Measurements from ENCODE around the gene PPIB.
A peak's percentile ranks its signal among the peaks of the same experiment; 100 is the strongest.

PPIB gene
- total RNA-seq, result 169 to 210 (median 194) reads per million in 3 donors

DNA sequence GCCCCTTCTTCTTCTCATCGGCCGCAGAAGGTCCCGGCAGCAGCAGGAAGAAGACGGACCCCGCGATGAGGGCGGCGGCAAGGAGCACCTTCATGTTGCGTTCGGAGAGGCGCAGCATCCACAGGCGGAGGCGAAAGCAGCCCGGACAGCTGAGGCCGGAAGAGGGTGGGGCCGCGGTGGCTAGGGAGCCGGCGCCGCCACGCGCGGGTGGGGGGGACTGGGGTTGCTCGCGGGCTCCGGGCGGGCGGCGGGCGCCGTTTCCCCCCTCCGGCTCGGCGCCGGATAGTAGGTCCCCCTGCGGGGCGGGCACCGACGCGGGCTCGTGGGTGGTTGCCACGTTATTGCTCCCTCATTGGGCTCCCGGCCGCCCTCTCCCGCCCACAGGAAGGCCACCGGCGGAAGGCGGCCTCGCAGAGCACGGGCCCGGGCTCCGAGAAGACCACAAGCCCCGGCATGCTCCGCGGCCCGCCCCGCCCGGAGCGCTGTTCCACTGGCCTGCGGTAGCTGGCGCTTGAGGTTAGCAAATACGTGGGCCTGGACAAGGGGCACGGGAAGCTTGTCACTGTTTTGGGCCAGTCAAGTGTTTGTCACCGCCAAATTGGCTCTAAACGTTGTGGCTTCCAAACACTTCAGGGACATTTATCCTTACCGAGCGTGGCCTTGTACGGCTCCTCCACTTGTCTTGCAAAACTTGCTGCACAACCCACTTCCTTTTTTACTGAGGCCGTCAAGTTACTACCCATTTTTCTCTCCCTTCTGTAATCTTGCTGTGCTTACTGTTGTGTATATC is at the start of gene PPIB:
TSS of gene PPIB (minus strand) at position 154 of the 790 bp plus-strand sequence. CDS start at position 118, 36 bp downstream.
- H3K27ac ChIP-seq (ENCODE audit: insufficient read depth, low read length, poor library complexity, severe bottlenecking), result peak within 1 kb of the TSS; percentile 93
- H3K27me3 ChIP-seq (replicated peaks; ENCODE audit: control insufficient read depth, insufficient read depth, low read length, poor library complexity, severe bottlenecking), result no peaks in the 10 kb centered on the region
- H3K4me1 ChIP-seq (ENCODE audit: control insufficient read depth, insufficient read depth, low read length, poor library complexity, severe bottlenecking), result peaks cover 20% of the 10 kb centered on the region
- H3K36me3 ChIP-seq (ENCODE audit: control insufficient read depth, insufficient read depth, low read length), result peaks cover 24% of the 10 kb centered on the region
- H3K4me3 ChIP-seq (ENCODE audit: insufficient read depth, low read depth, low read length, poor library complexity, severe bottlenecking), result peak within 1 kb of the TSS; percentile 90
- H3K9me3 ChIP-seq (ENCODE audit: control insufficient read depth, low read length), result no peaks in the 10 kb centered on the region
- peak; percentile 93 to 94 (median 94) for DNase-seq

- Histone ChIP-seq H3K27me3 (replicated peaks; ENCODE audit: control insufficient read depth, insufficient read depth, low read length, poor library complexity, severe bottlenecking) (no peaks in the 10 kb centered on the region), H3K27ac (ENCODE audit: insufficient read depth, low read length, poor library complexity, severe bottlenecking) (no peak overlapping the region), H3K36me3 (ENCODE audit: control insufficient read depth, insufficient read depth, low read length) (peaks cover 11% of the 10 kb centered on the region), H3K4me1 (ENCODE audit: control insufficient read depth, insufficient read depth, low read length, poor library complexity, severe bottlenecking) (no peaks in the 10 kb centered on the region), H3K9me3 (ENCODE audit: control insufficient read depth, low read length) (no peaks in the 10 kb centered on the region), H3K4me3 (ENCODE audit: insufficient read depth, low read depth, low read length, poor library complexity, severe bottlenecking) (no peak overlapping the region)
- DNase-seq, result no peak
Observed at GRCh38 chr15:64211696-64212095, 48.9 kb upstream of the PPIB start.

GRCh38 chr15:64210371-64210770 is 47.5 kb upstream of the PPIB start:
- DNase-seq, result no peak
- no peak overlapping the region for H3K27ac ChIP-seq (ENCODE audit: insufficient read depth, low read length, poor library complexity, severe bottlenecking)
- peaks cover 7% of the 10 kb centered on the region for H3K36me3 ChIP-seq (ENCODE audit: control insufficient read depth, insufficient read depth, low read length)

GRCh38 chr15:64209680-64210334 is 47.0 kb upstream of the PPIB start:
- Histone ChIP-seq H3K36me3 (ENCODE audit: control insufficient read depth, insufficient read depth, low read length) (peaks cover 8% of the 10 kb centered on the region), H3K4me3 (ENCODE audit: insufficient read depth, low read depth, low read length, poor library complexity, severe bottlenecking) (no peak overlapping the region), H3K4me1 (ENCODE audit: control insufficient read depth, insufficient read depth, low read length, poor library complexity, severe bottlenecking) (no peaks in the 10 kb centered on the region), H3K9me3 (ENCODE audit: control insufficient read depth, low read length) (no peaks in the 10 kb centered on the region), H3K27ac (ENCODE audit: insufficient read depth, low read length, poor library complexity, severe bottlenecking) (no peak overlapping the region), H3K27me3 (replicated peaks; ENCODE audit: control insufficient read depth, insufficient read depth, low read length, poor library complexity, severe bottlenecking) (no peaks in the 10 kb centered on the region)
- no peak for DNase-seq

More at GRCh38 chr15:64210371-64210770, 47.5 kb upstream of the PPIB start:
- Histone ChIP-seq H3K4me1 (ENCODE audit: control insufficient read depth, insufficient read depth, low read length, poor library complexity, severe bottlenecking) (no peaks in the 10 kb centered on the region), H3K4me3 (ENCODE audit: insufficient read depth, low read depth, low read length, poor library complexity, severe bottlenecking) (no peak overlapping the region), H3K27me3 (replicated peaks; ENCODE audit: control insufficient read depth, insufficient read depth, low read length, poor library complexity, severe bottlenecking) (no peaks in the 10 kb centered on the region), H3K9me3 (ENCODE audit: control insufficient read depth, low read length) (no peaks in the 10 kb centered on the region)

DNA sequence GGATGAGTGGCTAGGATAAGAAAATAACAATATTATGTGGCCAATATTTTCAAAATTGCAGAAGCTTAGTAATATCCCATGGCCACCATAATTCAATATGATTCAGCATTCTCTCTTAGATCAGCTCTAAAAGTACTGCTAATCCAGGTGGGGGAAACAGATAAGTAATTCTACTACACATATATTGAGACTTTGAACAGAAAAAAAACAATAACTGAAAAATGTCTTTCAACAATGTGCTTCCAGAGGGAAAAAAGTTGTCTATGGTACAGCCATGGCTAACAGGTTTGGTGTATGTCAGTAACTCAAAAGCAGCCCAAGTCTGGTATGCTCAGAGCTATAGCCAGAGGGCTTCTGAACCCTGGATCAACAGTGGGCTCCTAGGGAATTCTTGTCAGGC is 42.4 kb upstream of the PPIB start:
- Histone ChIP-seq H3K4me1 (ENCODE audit: control insufficient read depth, insufficient read depth, low read length, poor library complexity, severe bottlenecking) (no peaks in the 10 kb centered on the region), H3K9me3 (ENCODE audit: control insufficient read depth, low read length) (no peaks in the 10 kb centered on the region), H3K27ac (ENCODE audit: insufficient read depth, low read length, poor library complexity, severe bottlenecking) (no peak overlapping the region), H3K4me3 (ENCODE audit: insufficient read depth, low read depth, low read length, poor library complexity, severe bottlenecking) (no peak overlapping the region), H3K27me3 (replicated peaks; ENCODE audit: control insufficient read depth, insufficient read depth, low read length, poor library complexity, severe bottlenecking) (no peaks in the 10 kb centered on the region), H3K36me3 (ENCODE audit: control insufficient read depth, insufficient read depth, low read length) (peaks cover 23% of the 10 kb centered on the region)
- DNase-seq, result no peak

GRCh38 chr15:64197425-64197824 is 34.6 kb upstream of the PPIB start:
- Histone ChIP-seq H3K9me3 (ENCODE audit: control insufficient read depth, low read length) (no peaks in the 10 kb centered on the region), H3K4me3 (ENCODE audit: insufficient read depth, low read depth, low read length, poor library complexity, severe bottlenecking) (no peak overlapping the region), H3K4me1 (ENCODE audit: control insufficient read depth, insufficient read depth, low read length, poor library complexity, severe bottlenecking) (no peaks in the 10 kb centered on the region), H3K27ac (ENCODE audit: insufficient read depth, low read length, poor library complexity, severe bottlenecking) (no peak overlapping the region), H3K27me3 (replicated peaks; ENCODE audit: control insufficient read depth, insufficient read depth, low read length, poor library complexity, severe bottlenecking) (no peaks in the 10 kb centered on the region), H3K36me3 (ENCODE audit: control insufficient read depth, insufficient read depth, low read length) (peaks cover 8% of the 10 kb centered on the region)
- DNase-seq, result no peak

GRCh38 chr15:64193971-64194370 is 31.1 kb upstream of the PPIB start:
- Histone ChIP-seq H3K36me3 (ENCODE audit: control insufficient read depth, insufficient read depth, low read length) (peaks cover 4% of the 10 kb centered on the region), H3K27me3 (replicated peaks; ENCODE audit: control insufficient read depth, insufficient read depth, low read length, poor library complexity, severe bottlenecking) (no peaks in the 10 kb centered on the region), H3K27ac (ENCODE audit: insufficient read depth, low read length, poor library complexity, severe bottlenecking) (no peak overlapping the region), H3K4me3 (ENCODE audit: insufficient read depth, low read depth, low read length, poor library complexity, severe bottlenecking) (no peak overlapping the region), H3K9me3 (ENCODE audit: control insufficient read depth, low read length) (no peaks in the 10 kb centered on the region), H3K4me1 (ENCODE audit: control insufficient read depth, insufficient read depth, low read length, poor library complexity, severe bottlenecking) (no peaks in the 10 kb centered on the region)
- DNase-seq, result no peak

DNA sequence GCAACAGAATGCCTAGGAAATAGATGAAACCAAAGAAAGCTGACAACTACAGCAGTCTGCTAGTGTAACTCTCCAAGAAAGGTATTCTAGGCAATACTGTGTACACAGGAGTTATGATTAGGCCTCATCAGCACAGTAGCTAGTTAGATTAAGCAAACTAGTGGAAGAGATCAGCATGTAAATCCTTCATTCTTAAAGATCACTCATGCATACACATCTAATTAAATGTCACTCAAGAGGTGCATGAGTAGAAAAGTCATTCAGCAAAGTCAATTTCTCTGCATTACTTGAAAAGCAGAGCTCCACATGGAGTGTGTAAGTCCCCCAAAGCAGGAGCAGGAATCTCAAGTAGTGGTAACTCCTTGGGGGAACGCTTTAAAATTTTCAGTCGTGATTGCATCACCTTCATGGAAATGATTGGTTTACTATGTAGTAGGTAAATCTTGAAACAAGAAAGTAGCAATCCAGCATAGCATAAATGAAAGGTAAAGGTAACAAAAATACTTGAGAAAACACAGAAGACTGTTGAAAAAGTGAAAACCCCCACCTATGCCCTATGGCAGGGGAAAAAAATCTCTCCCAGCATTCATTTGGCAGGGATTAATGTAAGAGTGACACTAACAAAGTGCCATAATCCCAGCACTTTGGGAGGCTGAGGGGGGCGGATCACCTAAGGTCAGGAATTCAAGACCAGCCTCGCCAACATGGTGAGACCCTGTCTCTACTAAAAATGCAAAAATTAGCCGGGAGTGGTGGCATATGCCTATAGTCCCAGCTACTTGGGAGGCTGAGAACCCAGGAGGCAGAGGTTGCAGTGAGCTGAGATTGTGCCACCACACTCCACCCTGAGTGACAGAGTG is 29.4 kb upstream of the PPIB start:
- Histone ChIP-seq H3K27me3 (replicated peaks; ENCODE audit: control insufficient read depth, insufficient read depth, low read length, poor library complexity, severe bottlenecking) (no peaks in the 10 kb centered on the region), H3K9me3 (ENCODE audit: control insufficient read depth, low read length) (no peaks in the 10 kb centered on the region), H3K4me1 (ENCODE audit: control insufficient read depth, insufficient read depth, low read length, poor library complexity, severe bottlenecking) (no peaks in the 10 kb centered on the region), H3K27ac (ENCODE audit: insufficient read depth, low read length, poor library complexity, severe bottlenecking) (no peak overlapping the region), H3K36me3 (ENCODE audit: control insufficient read depth, insufficient read depth, low read length) (peaks cover 9% of the 10 kb centered on the region), H3K4me3 (ENCODE audit: insufficient read depth, low read depth, low read length, poor library complexity, severe bottlenecking) (no peak overlapping the region)
- DNase-seq, result no peak

- Histone ChIP-seq H3K4me3 (ENCODE audit: insufficient read depth, low read depth, low read length, poor library complexity, severe bottlenecking) (no peak overlapping the region), H3K9me3 (ENCODE audit: control insufficient read depth, low read length) (no peaks in the 10 kb centered on the region), H3K36me3 (ENCODE audit: control insufficient read depth, insufficient read depth, low read length) (peaks cover 9% of the 10 kb centered on the region), H3K27me3 (replicated peaks; ENCODE audit: control insufficient read depth, insufficient read depth, low read length, poor library complexity, severe bottlenecking) (no peaks in the 10 kb centered on the region), H3K4me1 (ENCODE audit: control insufficient read depth, insufficient read depth, low read length, poor library complexity, severe bottlenecking) (no peaks in the 10 kb centered on the region), H3K27ac (ENCODE audit: insufficient read depth, low read length, poor library complexity, severe bottlenecking) (no peak overlapping the region)
- DNase-seq, result no peak
Observed at GRCh38 chr15:64187396-64188191, 24.8 kb upstream of the PPIB start.

All from effector memory CD4-positive, alpha-beta T cell (primary cell).